G401 (cell line): ENCODE measurements around the gene SLC25A24. TPM values are rescaled to one million over a fixed set of nuclear protein-coding genes. Genes with fewer than 3 reads are reported as not detected.
"Not testable (repeated sequence)": the region's sequence is repeated elsewhere in the genome, so short reads cannot be mapped to it uniquely, and the experiment has no call there.

Experiments used
- DNase-seq: peaks from one replicate; pipeline ENCODE4 v3.0.0-alpha.2; 2015; ENCODE audit warnings: low spot score
- in situ Hi-C: cut with HindIII; loops from 2 replicates; pipeline ENCODE4 v1.10.0; 2016; ENCODE audit warnings: low sequenced_read_pairs, mixed read lengths
- total RNA-seq: library from RNA; depleted of rRNA; stranded (reverse); fragments of >200 nt; shearing (Covaris generic); gene quantifications from 2 replicates; pipeline ENCODE4 v1.2.3, GENCODE V29; 2014; rRNA removed

Gene SLC25A24
- 60.1 and 81.0 TPM in 2 replicates for total RNA-seq

GRCh38 chr1:108199781-108200686 is at the start of gene SLC25A24:
Gene SLC25A24, minus strand, starts transcription at chr1:108200343. Its CDS starts 205 bp downstream, at chr1:108200138.
- in situ Hi-C loops, result no loop called here

DNA sequence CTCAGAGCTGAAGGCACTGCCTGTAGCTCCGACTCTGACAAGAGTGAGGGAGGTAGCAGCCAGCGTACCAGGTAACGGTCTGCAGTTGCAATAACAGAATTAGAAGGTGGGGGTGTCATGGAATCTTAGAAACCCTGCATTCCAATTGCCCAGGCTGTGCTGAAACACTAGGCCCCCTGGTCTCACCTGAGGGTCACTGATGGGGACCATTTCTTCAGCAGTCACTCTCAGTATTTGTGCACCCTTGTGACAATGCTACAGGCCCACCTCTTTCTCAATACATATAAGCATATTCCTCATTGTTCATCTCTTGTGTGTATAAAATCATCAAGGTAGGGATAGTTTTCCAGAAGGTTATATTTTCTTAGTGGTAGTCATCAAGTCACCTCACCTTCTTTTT is 43.8 kb upstream of the SLC25A24 start, which contains the start of gene NBPF4:
Gene NBPF4, minus strand, starts transcription at position 101 of the 400 bp plus-strand sequence. CDS start 315 bp downstream, outside the sequence.
- DNase-seq, in situ Hi-C loops: not testable (repeated sequence)

More at GRCh38 chr1:108199781-108200686, at the start of gene SLC25A24:
- DNase-seq, result peak; percentile 67

- DNase-seq, in situ Hi-C loops: not testable (repeated sequence)
Observed at GRCh38 chr1:108239426-108239825, 39.3 kb upstream of the SLC25A24 start.

- in situ Hi-C loops, DNase-seq: not testable (repeated sequence)
Observed at GRCh38 chr1:108235308-108235707, 35.2 kb upstream of the SLC25A24 start.

DNA sequence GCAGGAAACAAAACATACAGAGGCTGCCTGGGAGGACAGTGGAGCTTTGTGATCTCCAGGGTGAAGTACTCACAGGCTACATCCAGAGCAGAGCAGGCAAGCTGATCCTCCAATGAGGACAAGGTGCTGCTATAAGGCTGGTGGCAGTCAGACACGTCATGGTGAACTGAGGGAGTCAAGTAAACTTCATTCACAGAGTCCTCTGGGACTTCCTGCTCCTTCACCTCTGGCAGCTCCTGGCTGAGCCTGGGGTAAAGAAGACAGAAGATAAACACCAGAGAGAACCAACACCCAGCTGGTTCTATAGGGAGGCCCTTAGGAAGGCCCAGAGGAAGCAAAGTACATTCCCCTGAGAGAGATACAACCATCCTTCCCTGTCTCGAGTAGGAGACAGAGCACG is 32.0 kb upstream of the SLC25A24 start:
- in situ Hi-C loops, DNase-seq: not testable (repeated sequence)

- in situ Hi-C loops, DNase-seq: not testable (repeated sequence)
Observed at GRCh38 chr1:108229976-108230375, 29.8 kb upstream of the SLC25A24 start.

DNA sequence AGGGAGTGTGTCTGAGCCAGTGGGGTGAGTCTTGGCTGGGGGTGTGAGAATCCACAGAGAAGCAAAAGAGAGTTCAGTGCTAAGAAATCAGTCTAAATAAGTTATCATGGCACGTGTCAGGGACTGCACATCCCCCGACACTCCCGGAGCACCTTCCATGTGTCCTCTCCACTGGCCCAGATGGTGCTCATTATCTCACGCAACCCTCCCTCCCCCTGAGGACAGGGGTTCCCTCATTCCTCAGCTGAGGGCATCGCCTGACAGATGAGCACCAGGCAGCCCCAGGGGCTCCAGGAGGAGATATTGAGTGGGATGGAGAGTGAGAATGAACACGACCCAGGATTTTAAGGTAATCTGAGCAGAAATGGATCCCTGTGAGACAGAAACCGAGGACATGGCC is 27.6 kb upstream of the SLC25A24 start:
- DNase-seq, in situ Hi-C loops: not testable (repeated sequence)

DNA sequence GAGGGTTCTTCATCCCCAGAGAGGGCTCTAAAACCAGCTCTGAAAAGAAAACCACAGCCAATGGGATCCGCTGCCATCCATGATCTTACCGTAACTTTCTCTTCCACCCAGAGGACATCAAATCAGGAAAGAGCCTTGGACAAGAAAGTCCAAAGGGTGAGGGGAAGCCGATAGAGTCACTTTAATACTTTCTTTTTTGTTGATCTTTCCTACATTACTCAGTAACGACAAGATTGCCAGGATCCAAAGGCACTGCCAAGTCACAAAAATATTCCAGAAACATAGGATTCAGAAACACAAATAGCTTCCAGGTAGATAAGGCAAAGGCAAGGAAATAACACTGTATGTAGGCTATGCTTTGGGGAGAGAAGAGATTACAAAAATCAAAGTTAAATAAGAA is 26.7 kb upstream of the SLC25A24 start:
- DNase-seq, in situ Hi-C loops: not testable (repeated sequence)

DNA sequence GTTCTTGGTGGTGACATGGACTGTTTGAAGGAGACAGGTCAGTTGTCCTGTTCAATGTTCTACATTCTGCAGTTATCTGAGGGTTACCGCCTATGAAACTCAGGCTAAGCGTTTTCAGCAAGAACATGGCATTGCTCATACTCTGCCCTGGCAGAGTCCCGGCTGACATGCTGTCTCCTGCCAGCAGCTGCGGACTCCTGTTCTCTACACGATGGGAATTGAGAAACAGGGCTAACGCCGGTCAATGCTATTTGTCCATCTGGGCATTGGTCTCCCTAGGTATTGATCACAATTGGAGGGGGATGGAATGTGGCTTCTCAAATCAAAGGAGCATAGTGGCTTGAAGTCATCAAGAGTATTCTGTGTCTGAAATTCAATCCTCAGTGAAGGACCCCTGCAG is 23.1 kb upstream of the SLC25A24 start:
- DNase-seq, in situ Hi-C loops: not testable (repeated sequence)

GRCh38 chr1:108217515-108218174 is 17.5 kb upstream of the SLC25A24 start:
- in situ Hi-C loops, DNase-seq: not testable (repeated sequence)

- DNase-seq, in situ Hi-C loops: not testable (repeated sequence)
Observed at GRCh38 chr1:108217007-108217406, 16.9 kb upstream of the SLC25A24 start.

GRCh38 chr1:108216028-108216890 is 16.1 kb upstream of the SLC25A24 start:
- in situ Hi-C loops, DNase-seq: not testable (repeated sequence)

DNA sequence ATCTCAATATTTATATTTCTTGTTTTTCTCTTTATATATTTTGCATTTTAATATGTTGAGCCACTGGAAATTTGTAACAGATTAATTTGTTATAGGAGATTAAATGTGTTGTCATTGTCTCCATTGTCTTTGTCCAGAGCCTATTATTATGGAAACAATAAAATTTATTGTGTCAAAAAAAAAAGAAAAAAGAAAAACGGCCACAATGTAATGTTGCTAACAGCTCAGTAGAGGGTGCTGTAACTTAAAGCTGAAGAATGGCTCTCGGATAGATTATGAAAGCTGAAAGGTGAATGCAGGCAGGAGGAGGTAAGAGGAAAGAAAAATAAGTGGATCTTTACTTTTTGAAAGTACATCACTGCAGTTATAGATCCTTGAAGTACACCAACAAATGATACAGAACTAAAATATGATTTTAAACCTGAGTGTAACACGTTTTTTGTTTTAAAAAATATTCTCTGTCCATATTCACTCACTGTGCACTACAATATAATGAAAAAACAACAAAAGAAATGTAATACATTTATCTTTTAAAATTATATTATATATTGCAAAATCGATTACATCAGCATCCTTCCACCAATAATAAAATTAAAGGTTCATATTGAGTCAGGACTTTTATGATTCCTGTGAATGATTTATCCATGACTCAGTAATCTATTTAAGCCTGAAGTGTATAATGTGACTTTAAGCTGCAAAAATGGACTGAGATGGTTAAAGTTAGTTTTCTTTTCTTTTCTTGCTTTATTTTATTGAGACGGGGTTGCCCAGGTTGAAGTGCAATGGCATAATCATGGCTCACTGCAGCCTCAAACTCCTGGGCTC is 14.7 kb upstream of the SLC25A24 start:
- DNase-seq, result peak; percentile 24
- in situ Hi-C loops, result not testable (repeated sequence)

DNA sequence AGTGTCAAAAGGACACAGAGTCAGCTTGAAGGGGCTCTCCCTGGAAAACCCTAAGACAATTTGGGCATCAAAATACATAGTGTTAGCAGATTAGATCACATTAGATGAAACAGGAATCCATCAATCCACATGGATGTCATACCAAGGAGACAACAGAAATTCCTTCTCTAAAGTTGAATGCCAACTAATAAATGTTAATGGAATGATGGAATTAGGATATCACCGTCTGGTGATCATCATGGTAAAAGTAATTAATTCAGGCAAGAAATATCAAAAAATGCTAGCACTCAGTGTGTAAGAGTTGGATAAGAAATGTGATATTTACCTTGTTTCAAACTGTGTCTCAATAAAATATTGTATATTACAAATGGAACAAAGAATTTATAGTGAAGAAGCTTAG is 10.9 kb upstream of the SLC25A24 start:
- no peak for DNase-seq
- in situ Hi-C loops, result no loop called here

DNA sequence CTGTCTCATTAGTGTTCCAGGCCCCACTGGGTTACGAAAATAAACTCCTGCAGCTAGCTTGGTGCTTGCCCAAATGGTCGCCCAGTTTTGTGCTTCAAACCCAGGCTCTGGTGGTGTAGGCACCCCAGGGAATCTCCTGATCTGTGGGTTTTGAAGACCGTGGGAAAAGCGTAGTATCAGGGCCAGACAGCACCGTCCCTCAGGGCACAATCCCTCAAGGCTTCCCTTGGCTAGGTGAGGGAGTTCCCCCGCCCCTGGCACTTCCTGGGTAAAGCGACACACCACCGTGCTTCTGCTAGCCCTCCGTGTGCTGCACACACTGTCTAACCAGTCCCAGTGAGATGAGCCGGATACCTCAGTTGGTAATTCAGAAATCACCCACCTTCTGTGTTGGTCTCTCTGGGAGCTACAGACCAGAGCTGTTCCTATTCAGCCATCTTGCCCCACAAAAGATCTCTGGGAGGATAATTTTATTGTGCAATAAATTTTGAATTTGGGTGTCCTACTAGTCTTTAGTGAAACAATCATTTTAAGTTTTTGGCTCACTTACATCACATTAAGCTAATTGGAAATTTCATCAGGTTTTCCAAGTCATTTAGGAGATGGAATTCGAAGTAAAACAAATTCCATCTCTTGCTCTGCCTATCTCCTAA is 9.4 kb upstream of the SLC25A24 start:
- DNase-seq, result no peak
- in situ Hi-C loops, result no loop called here

DNA sequence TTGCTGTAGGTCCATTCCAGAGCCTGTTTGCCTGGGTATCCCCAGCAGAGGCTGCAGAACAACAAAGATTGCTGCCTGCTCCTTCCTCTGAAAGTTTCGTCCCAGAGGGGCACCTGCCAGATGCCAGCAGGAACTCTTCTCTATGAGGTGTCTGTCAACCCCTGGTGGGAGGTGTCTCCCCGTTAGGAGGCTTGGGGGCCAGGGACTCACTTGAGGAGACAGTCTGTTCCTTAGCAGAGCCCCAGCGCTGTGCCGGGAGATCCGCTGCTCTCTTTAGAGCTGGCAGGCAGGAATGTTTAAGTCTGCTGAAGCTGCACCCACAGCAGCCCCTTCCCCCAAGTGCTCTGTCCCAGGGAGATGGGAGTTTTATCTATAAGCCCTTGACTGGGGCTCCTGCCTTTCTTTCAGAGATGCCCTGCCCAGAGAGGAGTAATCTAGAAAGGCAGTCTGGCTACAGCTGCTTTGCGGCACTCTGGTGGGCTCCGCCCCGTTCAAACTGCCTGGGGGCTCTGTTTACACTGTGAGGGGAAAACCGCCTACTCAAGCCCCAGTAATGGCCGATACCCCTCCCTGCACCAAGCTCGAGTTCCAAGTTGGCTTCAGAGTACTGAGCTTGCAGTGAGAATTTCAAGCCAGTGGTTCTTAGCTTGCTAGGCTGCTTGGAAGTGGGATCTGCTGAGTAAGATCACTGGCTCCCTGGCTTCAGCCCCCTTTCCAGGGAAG is 8.7 kb upstream of the SLC25A24 start:
- no peak for DNase-seq
- in situ Hi-C loops, result no loop called here

DNA sequence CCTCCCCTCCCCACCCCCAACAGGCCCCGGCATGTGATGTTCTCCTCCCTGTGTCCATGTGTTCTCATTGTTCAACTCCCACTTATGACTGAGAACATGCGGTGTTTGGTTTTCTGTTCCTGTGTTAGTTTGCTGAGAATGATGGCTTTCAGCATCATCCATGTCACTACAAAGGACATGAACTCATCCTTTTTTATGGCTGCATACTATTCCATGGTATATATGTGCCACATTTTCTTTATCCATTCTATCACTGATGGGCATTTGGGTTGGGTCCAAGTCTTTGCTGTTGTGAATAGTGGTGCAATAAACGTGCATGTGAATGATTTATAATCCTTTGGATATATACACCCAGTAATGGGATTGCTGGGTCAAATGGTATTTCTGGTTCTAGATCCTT is 3.4 kb upstream of the SLC25A24 start:
- in situ Hi-C loops, result not testable (repeated sequence)

More for the DNA sequence above, 3.4 kb upstream of the SLC25A24 start:
- DNase-seq, result not testable (repeated sequence)
